Suprapubic skin (tissue), 4 donors: ENCODE data around the gene LRRC3C. TPM values are rescaled to one million over a fixed set of nuclear protein-coding genes. Genes with fewer than 3 reads are reported as not detected.
"Not testable (repeated sequence)": the region's sequence is repeated elsewhere in the genome, so short reads cannot be mapped to it uniquely, and the experiment has no call there.

Source experiments
- DNase-seq, 2 donors: peaks; one replicate each; pipeline ENCODE4 v3.0.0-alpha.2; 2019; ENCODE audit warnings: low spot score in 2 of 2
- H3K27ac ChIP-seq: fragments of 200-600 bp; sonication (generic); one replicate; pipeline ENCODE4 v1.5.1; 2019
- H3K27me3 ChIP-seq: fragments of 200-600 bp; sonication (generic); one replicate; pipeline ENCODE4 v1.5.1; 2019
- H3K36me3 ChIP-seq: fragments of 200-600 bp; sonication (generic); one replicate; pipeline ENCODE4 v1.5.1; 2019
- H3K4me1 ChIP-seq: fragments of 200-600 bp; sonication (generic); one replicate; pipeline ENCODE4 v1.5.1; 2019
- H3K4me3 ChIP-seq: fragments of 200-600 bp; sonication (generic); one replicate; pipeline ENCODE4 v1.5.1; 2019; ENCODE audit warnings: mild to moderate bottlenecking
- H3K9me3 ChIP-seq: fragments of 200-600 bp; sonication (generic); one replicate; pipeline ENCODE4 v1.5.1; 2019
- EP300 ChIP-seq: sonication (generic); formaldehyde crosslinking; IDR thresholded peaks from one replicate; pipeline ENCODE4 v1.6.1; 2017; ENCODE audit warnings: antibody characterized with exemption
- POLR2A ChIP-seq, 2 donors: fragments of 450-650 bp; IDR thresholded peaks; one replicate each; pipeline ENCODE4 v1.6.1; 2017; ENCODE audit warnings: antibody characterized with exemption in 2 of 2, mild to moderate bottlenecking in 2 of 2, moderate library complexity in 2 of 2
- POLR2AphosphoS5 ChIP-seq, 3 donors: sonication (generic); formaldehyde crosslinking; IDR thresholded peaks; one replicate each; pipeline ENCODE4 v1.6.1; 2017; ENCODE audit warnings: antibody characterized with exemption in 3 of 3
- WGBS: methylation state at CpG from one replicate; pipeline ENCODE4 v1.1.5; 2018; 5-methylcytosine and 5-hydroxymethylcytosine counted together
- total RNA-seq, 4 donors: library from RNA; depleted of rRNA; stranded (reverse); fragments of >200 nt; gene quantifications; one replicate each; pipeline ENCODE4 v1.1.0, GENCODE V29; 2016
- TF ChIP-seq, protein P1 (sequence below), 2 donors: fragments of 200-600 bp in 1 of 2; fragments of 450-650 bp in 1 of 2; sonication (generic) in 1 of 2; IDR thresholded peaks; one replicate each; pipeline ENCODE4 v1.5.1; 2016 to 2019; ENCODE audit warnings: antibody characterized with exemption in 2 of 2, mild to moderate bottlenecking in 1 of 2, moderate library complexity in 1 of 2

LRRC3C gene, protein sequence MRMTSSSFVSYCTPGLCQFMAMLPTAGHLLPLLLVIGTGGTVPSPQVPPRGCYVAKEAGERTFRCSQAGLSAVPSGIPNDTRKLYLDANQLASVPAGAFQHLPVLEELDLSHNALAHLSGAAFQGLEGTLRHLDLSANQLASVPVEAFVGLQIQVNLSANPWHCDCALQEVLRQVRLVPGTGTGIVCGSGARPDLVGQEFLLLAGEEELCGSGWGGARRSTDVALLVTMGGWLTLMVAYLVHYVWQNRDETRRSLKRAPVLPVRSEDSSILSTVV
- 1 to 10 TPM in 2 of 4 donors, not detected in 2; 1.1 to 2.3 TPM for total RNA-seq

DNA sequence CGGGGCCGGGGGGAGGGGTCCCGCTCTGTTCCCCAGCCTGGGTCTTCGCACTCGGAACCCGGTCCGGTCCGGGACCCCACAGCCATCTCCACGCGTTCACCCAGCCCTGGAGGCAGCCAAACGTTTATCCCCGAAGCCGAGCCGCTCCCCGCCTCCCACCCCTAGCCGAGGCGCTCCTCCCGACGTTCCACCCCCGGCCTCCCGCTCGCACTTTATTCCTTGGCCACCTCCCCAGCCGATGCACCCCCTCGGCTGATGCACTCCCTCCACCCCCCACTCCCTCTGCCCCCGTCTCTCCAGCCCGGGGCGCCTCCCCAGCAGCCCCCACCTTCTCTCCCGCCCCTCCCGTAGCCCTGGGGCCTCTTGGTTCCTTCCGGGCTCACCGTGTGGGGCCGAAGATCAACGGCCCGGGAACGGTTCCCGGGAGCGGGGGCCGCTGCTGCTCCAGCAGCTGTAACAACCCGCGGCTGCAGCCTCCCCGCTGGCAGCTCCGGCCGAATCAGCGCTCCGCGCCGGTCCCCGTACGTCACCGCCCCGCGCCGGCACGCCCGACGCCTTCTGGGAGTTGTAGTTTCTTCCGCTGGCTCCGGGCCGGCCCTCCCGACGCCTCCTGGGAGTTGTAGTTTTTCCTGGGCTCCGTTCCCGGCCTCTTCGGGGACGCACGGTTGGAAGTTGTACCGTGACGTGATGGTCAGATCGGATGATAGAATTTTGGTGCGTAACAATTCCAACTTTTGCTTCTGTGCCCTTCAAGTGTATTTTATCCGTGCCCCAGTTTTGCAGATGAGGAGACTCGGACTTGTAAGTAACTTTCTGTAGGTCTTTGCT lies at the start of gene LRRC3C, which contains the start of gene ORMDL3:
LRRC3C (plus strand) TSS at position 632 of the 828 bp plus-strand sequence. CDS start 13,792 bp downstream, outside the sequence.
ORMDL3 (minus strand) TSS at position 501 of the 828 bp plus-strand sequence. CDS start 3,398 bp downstream, outside the sequence.
- H3K9me3 ChIP-seq, result no peaks in the 10 kb centered on the region
- H3K4me1 ChIP-seq, result peaks cover 54% of the 10 kb centered on the region
- no peaks in the 10 kb centered on the region for H3K27me3 ChIP-seq
- peak within 1 kb of the TSS; percentile 90 for H3K27ac ChIP-seq
- peaks cover 18% of the 10 kb centered on the region for H3K36me3 ChIP-seq
- H3K4me3 ChIP-seq, result peak within 1 kb of the TSS; percentile 95
- 0% methylated on average over 23 of the region's 72 CpGs for WGBS
- peak in 2 of 3 donors; percentile 66 to 78 for TF ChIP-seq POLR2AphosphoS5 (IDR thresholded peaks at IDR 0.05)
- TF ChIP-seq, protein P1, sequence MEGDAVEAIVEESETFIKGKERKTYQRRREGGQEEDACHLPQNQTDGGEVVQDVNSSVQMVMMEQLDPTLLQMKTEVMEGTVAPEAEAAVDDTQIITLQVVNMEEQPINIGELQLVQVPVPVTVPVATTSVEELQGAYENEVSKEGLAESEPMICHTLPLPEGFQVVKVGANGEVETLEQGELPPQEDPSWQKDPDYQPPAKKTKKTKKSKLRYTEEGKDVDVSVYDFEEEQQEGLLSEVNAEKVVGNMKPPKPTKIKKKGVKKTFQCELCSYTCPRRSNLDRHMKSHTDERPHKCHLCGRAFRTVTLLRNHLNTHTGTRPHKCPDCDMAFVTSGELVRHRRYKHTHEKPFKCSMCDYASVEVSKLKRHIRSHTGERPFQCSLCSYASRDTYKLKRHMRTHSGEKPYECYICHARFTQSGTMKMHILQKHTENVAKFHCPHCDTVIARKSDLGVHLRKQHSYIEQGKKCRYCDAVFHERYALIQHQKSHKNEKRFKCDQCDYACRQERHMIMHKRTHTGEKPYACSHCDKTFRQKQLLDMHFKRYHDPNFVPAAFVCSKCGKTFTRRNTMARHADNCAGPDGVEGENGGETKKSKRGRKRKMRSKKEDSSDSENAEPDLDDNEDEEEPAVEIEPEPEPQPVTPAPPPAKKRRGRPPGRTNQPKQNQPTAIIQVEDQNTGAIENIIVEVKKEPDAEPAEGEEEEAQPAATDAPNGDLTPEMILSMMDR (IDR thresholded peaks at IDR 0.05), result no peak
- peak in 1 of 2 donors; percentile 18 for TF ChIP-seq POLR2A (IDR thresholded peaks at IDR 0.05)
- peak; percentile 95 to 96 for DNase-seq

DNA sequence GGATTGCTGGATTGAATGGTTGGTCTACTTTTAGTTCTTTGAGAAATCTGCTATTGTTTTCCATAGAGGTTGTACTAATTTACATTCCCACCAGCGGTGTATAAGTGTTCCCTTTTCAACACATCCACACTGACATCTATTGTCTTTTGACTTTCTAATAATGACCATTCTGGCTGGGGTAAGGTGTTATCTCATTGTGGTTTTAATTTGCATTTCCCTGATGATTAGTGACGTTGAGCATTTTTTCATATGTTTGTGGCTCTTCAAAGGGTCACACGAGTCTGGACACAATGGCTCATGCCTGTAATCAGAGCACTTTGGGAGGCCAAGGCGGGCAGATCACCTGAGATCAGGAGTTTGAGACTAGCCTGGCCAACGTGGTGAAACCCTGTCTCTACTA lies 41.4 kb upstream of the LRRC3C start:
- peaks cover 29% of the 10 kb centered on the region for H3K27me3 ChIP-seq
- DNase-seq, H3K9me3 ChIP-seq, H3K27ac ChIP-seq, H3K4me3 ChIP-seq, H3K36me3 ChIP-seq, H3K4me1 ChIP-seq: not testable (repeated sequence)
- WGBS, result 77% methylated on average over 5 of the region's 5 CpGs

DNA sequence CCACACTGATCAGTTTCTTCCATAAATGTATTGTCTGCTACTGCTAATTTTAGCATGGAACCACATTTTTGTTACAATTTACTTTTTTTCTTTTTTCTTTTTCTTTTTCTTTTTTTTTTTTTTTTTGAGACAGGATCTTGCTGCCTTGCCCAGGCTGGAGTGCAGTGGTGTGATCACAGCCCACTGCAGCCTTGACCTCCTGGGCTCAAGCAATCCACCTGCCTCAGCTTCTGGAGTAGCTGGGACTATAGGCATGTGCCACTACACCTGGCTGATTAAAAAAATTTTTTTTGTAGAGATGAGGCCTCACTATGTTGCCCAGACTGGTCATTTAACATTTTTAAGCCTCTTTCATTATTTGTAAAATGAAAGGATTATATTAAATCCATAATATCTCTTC lies 40.5 kb upstream of the LRRC3C start:
- no peak overlapping the region for H3K4me3 ChIP-seq
- H3K27me3 ChIP-seq, result peaks cover 36% of the 10 kb centered on the region
- no peaks in the 10 kb centered on the region for H3K36me3 ChIP-seq
- H3K27ac ChIP-seq, result no peak overlapping the region
- DNase-seq, result no peak
- H3K9me3 ChIP-seq, result no peaks in the 10 kb centered on the region
- H3K4me1 ChIP-seq, result no peaks in the 10 kb centered on the region
- TF ChIP-seq EP300, result no peak
- TF ChIP-seq POLR2A (IDR thresholded peaks at IDR 0.05), result no peak
- TF ChIP-seq, protein P1 (IDR thresholded peaks at IDR 0.05), result no peak
- TF ChIP-seq POLR2AphosphoS5 (IDR thresholded peaks at IDR 0.05), result no peak

DNA sequence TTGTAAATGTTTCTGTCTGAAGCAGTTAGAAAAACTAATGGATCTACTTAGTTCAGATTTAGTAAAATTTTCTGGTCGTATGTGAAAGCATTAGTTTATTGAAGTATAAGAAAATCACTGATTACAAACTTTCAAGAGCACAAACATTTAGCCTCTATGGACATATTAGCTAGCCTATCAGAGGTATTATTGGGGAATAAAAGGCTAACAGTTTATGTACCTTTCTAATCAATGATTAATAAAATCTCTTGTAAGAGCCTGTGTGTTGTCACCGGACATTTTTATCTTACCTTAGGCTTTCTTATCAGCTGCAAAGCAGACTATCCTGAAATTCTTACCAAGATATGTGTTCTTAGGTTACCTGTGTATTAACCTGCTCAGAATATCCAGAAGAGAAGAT lies 38.3 kb upstream of the LRRC3C start:
- H3K27ac ChIP-seq, result no peak overlapping the region
- no peaks in the 10 kb centered on the region for H3K9me3 ChIP-seq
- TF ChIP-seq, protein P1 (IDR thresholded peaks at IDR 0.05), result no peak
- no peak for TF ChIP-seq EP300
- no peak for TF ChIP-seq POLR2A (IDR thresholded peaks at IDR 0.05)
- no peak for TF ChIP-seq POLR2AphosphoS5 (IDR thresholded peaks at IDR 0.05)
- no peaks in the 10 kb centered on the region for H3K4me1 ChIP-seq
- no peaks in the 10 kb centered on the region for H3K36me3 ChIP-seq
- DNase-seq, result no peak
- H3K27me3 ChIP-seq, result peaks cover 41% of the 10 kb centered on the region
- 58% methylated on average over 2 of the region's 2 CpGs for WGBS
- no peak overlapping the region for H3K4me3 ChIP-seq

DNA sequence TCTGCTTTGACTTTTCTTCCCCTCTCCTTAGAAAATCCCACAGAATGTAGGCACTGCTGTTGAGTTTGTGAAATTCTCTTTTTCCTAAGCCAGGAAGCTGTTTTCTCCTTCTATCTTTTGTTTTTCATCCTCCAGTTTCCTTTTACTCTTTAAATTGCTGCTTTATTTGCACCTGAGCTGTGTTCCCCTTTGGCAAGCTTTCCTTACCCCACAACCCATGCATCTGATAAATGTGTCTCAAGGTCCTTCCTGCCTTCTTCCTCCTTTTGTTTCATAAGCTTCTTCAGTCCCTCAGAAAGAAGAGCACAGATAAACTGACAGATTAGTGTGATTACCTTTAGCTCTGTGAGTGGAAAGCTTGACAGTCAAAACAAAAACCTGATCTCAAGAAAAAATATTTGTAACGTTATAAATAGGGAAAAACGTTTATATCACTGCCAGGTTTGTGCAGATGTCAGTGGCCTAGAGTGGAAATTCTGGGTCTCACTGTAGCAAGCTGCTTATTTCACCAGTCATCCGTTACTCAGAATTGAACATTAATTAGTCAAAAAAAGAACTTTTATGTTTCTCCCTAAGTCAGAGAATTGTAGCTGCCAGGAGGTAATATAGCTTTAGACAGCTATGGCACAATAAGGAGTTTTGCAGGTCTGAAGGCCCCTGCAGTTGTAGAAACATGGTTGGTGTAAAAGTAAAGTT lies 32.7 kb upstream of the LRRC3C start:
- no peak for TF ChIP-seq POLR2AphosphoS5 (IDR thresholded peaks at IDR 0.05)
- TF ChIP-seq, protein P1 (IDR thresholded peaks at IDR 0.05), result no peak
- TF ChIP-seq EP300, result no peak
- no peak for TF ChIP-seq POLR2A (IDR thresholded peaks at IDR 0.05)
- Histone ChIP-seq H3K9me3 (no peaks in the 10 kb centered on the region), H3K4me1 (no peaks in the 10 kb centered on the region), H3K36me3 (no peaks in the 10 kb centered on the region), H3K4me3 (no peak overlapping the region), H3K27me3 (peaks cover 18% of the 10 kb centered on the region), H3K27ac (no peak overlapping the region)
- WGBS, result 21% methylated on average over 3 of the region's 3 CpGs
- no peak for DNase-seq
